Choroid plexus epithelial cell (primary cell): ENCODE measurements around the gene ZMIZ1.

ENCODE experiments used
- DNase-seq: peaks from one replicate; pipeline ENCODE4 v3.0.0-alpha.2; 2010; ENCODE audit warnings: low read depth
- H3K4me3 ChIP-seq: 2 replicates; pipeline ENCODE4 v1.5.1; 2011; ENCODE audit warnings: low read depth, mild to moderate bottlenecking, control low read depth, low read length, moderate library complexity
- CTCF ChIP-seq: conservative IDR thresholded peaks from 2 replicates; pipeline ENCODE4 v1.5.1; 2011; ENCODE audit warnings: low read depth, mild to moderate bottlenecking, control low read depth, inconsistent platforms, low read length, moderate library complexity

The ZMIZ1 gene

GRCh38 chr10:79096514-79096913 lies 27.7 kb downstream of the ZMIZ1 start:
- no peak for DNase-seq
- no peak overlapping the region for H3K4me3 ChIP-seq
- TF ChIP-seq CTCF: no peak

DNA sequence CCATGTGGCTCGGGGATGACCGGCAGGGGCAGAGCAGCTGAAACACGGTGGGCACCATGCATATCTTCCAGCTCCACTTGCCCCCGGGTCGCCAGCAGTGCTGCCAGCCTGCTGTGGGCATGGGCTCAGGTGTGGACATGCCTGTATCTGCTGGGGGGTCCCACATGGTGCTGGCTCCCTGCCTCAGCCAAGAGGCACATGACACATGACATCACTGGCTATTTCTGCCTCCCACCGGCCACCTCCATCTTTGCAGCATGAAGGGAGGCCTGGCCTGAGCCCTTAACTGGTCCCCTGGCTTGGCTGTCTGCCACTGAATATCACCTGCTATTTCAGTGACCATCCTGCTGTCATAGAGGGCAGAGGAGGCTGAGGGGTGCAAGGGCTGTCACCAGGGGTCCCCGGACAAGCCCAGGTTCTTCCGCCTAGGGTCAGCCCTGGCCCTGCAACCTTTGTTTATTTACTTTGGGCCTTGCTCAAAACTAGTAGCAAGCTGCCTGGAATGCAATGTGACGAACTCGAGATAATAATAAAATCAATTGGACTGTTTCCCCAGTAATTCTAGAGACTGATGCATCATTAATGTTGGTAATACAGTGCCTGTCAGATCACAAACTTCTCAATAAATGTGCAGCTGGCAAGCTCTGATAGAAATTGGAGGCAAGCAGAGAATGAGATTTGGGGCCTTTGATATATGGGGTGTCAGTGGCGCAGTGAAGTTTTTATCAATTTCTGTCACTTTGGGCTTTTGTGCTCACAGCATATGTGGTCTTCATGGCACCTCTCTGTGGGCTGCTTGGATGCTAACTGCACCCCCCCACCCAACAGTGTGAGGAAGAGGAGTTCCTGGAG lies 28.5 kb downstream of the ZMIZ1 start:
- DNase-seq: peak; percentile 39
- H3K4me3 ChIP-seq: no peak overlapping the region
- no peak for TF ChIP-seq CTCF

DNA sequence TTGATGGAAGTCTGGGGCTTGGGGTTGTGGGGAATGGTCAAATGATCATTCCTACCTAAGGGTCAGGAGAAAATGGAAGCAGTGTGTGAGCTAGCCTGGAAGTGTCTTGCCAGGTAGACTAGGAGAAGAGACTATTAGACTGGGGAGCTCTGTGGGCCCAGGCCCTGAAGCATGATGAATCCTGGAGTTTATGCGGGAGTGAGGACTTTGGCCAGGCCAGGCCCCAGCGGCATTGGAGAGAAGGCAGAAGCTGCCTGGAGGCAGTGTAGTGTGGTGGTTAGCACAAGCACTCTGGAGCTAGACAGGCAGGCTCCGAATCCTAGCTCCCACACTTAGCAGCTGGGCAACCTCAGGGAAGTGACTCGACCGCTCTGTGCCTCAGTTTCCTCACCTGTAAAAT lies 29.3 kb downstream of the ZMIZ1 start:
- H3K4me3 ChIP-seq: no peak overlapping the region
- no peak for TF ChIP-seq CTCF
- DNase-seq: no peak

DNA sequence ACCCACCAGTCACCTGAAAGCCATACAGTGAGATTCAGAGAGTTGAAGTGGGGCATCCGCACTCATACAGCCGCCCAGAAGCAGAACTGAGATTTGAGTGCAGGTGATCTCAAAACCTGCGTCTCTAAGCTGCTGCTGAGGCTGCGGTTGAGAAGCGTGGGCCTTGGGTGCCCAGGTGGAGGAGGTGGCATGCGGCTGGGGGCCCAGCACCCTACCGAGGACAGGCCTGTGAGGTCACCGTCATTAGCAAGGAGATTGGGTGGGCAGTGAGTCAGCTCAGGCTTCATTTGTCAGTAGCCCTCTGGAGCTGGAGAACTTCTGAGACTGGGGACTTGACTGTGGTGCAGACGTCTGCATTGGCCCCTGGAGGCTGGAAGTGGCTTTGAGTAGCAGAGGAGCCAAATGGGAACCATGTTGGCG lies 29.8 kb downstream of the ZMIZ1 start:
- no peak for DNase-seq
- H3K4me3 ChIP-seq: no peak overlapping the region
- no peak for TF ChIP-seq CTCF

- DNase-seq: no peak
- no peak overlapping the region for H3K4me3 ChIP-seq
- no peak for TF ChIP-seq CTCF
Observed at GRCh38 chr10:79099898-79100448, 31.2 kb downstream of the ZMIZ1 start.

- DNase-seq: no peak
- no peak overlapping the region for H3K4me3 ChIP-seq
- TF ChIP-seq CTCF: no peak
Observed at GRCh38 chr10:79100771-79101170, 32.0 kb downstream of the ZMIZ1 start.
